ENCODE results near the gene SCO1.
A peak's percentile ranks its signal among the peaks of the same experiment; 100 is the strongest.
"Not testable (repeated sequence)": the region's sequence is repeated elsewhere in the genome, so short reads cannot be mapped to it uniquely, and the experiment has no call there.

The SCO1 gene

GRCh38 chr17:10733666-10734065 is 36.3 kb upstream of the SCO1 start:
- no peak for DNase-seq (ENCODE audit: extremely low read depth, low read depth)
- TF ChIP-seq CTCF (IDR thresholded peaks at IDR 0.05; ENCODE audit: low read depth, low read length, missing control alignments): no peak
- H3K4me3 ChIP-seq (replicated peaks; ENCODE audit: low read depth, low read length): no peak overlapping the region

DNA sequence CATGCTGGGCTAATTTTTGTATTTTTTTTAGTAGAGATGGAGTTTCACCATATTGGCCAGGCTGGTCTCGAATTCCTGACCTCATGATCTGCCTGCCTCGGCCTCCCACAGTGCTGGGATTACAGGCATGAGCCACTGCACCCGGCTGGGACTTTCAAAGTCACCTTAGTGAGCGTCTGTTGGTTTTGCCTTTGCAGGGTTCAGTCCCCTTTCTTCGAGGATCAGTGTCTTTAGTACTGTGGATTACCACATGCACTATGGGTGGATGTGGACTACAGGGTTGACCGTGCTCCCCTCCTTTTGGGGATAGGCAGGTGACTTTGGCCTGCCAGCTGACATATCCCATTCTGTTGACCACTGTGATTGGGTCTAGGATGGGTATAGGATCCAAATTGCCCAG is 34.8 kb upstream of the SCO1 start:
- not testable (repeated sequence) for H3K4me3 ChIP-seq (replicated peaks; ENCODE audit: low read depth, low read length); DNase-seq (ENCODE audit: extremely low read depth, low read depth)

- TF ChIP-seq CTCF (IDR thresholded peaks at IDR 0.05; ENCODE audit: low read depth, low read length, missing control alignments): no peak
- H3K4me3 ChIP-seq (replicated peaks; ENCODE audit: low read depth, low read length): no peak overlapping the region
- DNase-seq (ENCODE audit: extremely low read depth, low read depth): no peak
Observed at GRCh38 chr17:10731408-10731879, 34.1 kb upstream of the SCO1 start.

GRCh38 chr17:10730247-10730646 is 32.9 kb upstream of the SCO1 start:
- H3K4me3 ChIP-seq (replicated peaks; ENCODE audit: low read depth, low read length): peak overlapping the region; percentile 57
- DNase-seq (ENCODE audit: extremely low read depth, low read depth): not testable (repeated sequence)

DNA sequence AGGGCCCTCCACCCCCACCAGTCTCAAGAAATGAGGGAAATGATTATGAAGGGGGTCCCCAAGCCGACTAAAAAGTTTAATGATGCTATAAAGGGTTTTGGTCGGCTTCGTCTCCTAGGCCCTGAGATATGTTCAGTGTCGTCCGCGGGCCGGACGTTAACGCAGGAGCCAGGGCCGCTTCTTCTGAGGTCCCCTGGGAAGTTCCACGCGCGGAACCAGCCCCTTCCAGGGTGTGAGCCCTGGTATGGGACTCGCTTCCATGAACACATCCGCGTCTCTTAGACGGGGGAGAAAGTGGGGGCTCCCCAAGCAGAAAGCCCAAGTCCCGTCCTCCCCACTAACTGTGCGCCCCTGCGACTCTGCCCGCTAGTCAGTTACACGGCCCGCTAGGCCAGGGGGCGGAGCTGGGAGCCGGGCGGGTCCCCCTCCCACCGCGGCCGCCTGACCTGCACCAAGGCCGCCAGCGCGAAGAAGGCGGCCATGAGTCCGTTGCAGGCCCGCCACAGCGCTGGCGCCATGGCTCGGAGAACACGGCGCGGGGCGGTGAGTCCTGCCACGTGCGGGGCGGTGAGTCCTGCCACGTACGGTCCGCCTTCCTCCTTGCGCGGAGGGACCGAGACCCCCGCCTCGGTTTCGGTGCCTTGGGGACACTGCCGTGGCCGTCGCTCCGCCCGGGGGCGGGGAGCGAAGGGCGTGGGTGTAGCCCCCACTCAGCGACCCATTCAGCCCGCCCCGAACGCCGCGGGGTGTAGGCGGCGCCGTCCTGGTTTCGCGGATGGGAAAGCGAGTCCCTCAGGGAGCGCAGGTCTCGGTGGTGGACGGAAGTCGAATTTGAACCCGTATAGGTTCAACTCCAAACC is 32.2 kb upstream of the SCO1 start, which contains the start of gene TMEM220:
Gene TMEM220, minus strand, starts transcription at position 690 of the 860 bp plus-strand sequence. Its CDS starts 172 bp downstream, at position 518.
- DNase-seq (ENCODE audit: extremely low read depth, low read depth): no peak
- TF ChIP-seq CTCF (IDR thresholded peaks at IDR 0.05; ENCODE audit: low read depth, low read length, missing control alignments): no peak
- peak within 1 kb of the TSS; percentile 57 for H3K4me3 ChIP-seq (replicated peaks; ENCODE audit: low read depth, low read length)

- TF ChIP-seq CTCF (IDR thresholded peaks at IDR 0.05; ENCODE audit: low read depth, low read length, missing control alignments): no peak
- no peak for DNase-seq (ENCODE audit: extremely low read depth, low read depth)
- H3K4me3 ChIP-seq (replicated peaks; ENCODE audit: low read depth, low read length): no peak overlapping the region
Observed at GRCh38 chr17:10728331-10728892, 31.1 kb upstream of the SCO1 start.

GRCh38 chr17:10727192-10727591 is 29.9 kb upstream of the SCO1 start:
- no peak for DNase-seq (ENCODE audit: extremely low read depth, low read depth)
- H3K4me3 ChIP-seq (replicated peaks; ENCODE audit: low read depth, low read length): no peak overlapping the region
- no peak for TF ChIP-seq CTCF (IDR thresholded peaks at IDR 0.05; ENCODE audit: low read depth, low read length, missing control alignments)

Measured in HFF-Myc (cell line).